Endothelial cell of umbilical vein (primary cell): ENCODE data around the gene ARHGEF33. TPM values are rescaled to one million over a fixed set of nuclear protein-coding genes. Genes with fewer than 3 reads are reported as not detected.

ENCODE experiments used
- BruUV-seq: library from RNA; stranded (reverse); fragments of 400-500 nt; replicated peaks from 2 replicates; lab custom pipeline; 2021; lab: Mats Ljungman, UMichigan
- CTCF ChIA-PET: fragments of 300-600, 350-600 bp; sonication (Branson Sonifier 250); formaldehyde crosslinking; loops from one replicate; lab custom pipeline; 2021; ENCODE audit warnings: antibody characterized with exemption, inconsistent platforms; lab: Charles Lee
- POLR2A ChIA-PET: fragments of 300-600, 350-600 bp; sonication (Branson Sonifier 250); formaldehyde crosslinking; loops from one replicate; lab custom pipeline; 2021; ENCODE audit warnings: antibody characterized with exemption, inconsistent platforms; lab: Charles Lee
- DNase-seq: peaks from one replicate; pipeline ENCODE4 v3.0.0-alpha.2; 2011; ENCODE audit warnings: low read depth, low spot score
- FAIRE-seq: peaks from 2 replicates; lab custom pipeline; 2011; peaks lifted over from hg19 to GRCh38; lab: Jason Lieb, UNC
- H2AFZ ChIP-seq: 2 replicates; pipeline ENCODE4 v1.6.0; 2012; ENCODE audit warnings: low read depth, low read length, control low read depth, inconsistent platforms
- H3K27ac ChIP-seq: 2 replicates; pipeline ENCODE4 v1.5.1; 2011; ENCODE audit warnings: low read depth, mild to moderate bottlenecking, control low read depth, low read length, moderate library complexity; ENCODE audit not compliant: insufficient read depth
- H3K27me3 ChIP-seq, 2 experiments: 2 replicates each; pipeline versions ENCODE4 v1.6.0 to v1.6.1; 2011; ENCODE audit warnings: low read length in 2 of 2, mixed read lengths in 1 of 2; ENCODE audit not compliant: control insufficient read depth in 2 of 2, insufficient read depth in 2 of 2
- H3K36me3 ChIP-seq, 2 experiments: 2 replicates in 1 of 2; 3 replicates in 1 of 2; pipeline ENCODE4 v1.5.1; 2011; ENCODE audit warnings: low read length in 2 of 2, mild to moderate bottlenecking in 1 of 2, moderate library complexity in 1 of 2; ENCODE audit not compliant: control insufficient read depth in 2 of 2, insufficient read depth in 2 of 2; ENCODE audit errors: extremely low read depth in 1 of 2
- H3K4me1 ChIP-seq: 3 replicates; pipeline ENCODE4 v1.5.1; 2011; ENCODE audit warnings: mild to moderate bottlenecking, low read length; ENCODE audit not compliant: control insufficient read depth, insufficient read depth; ENCODE audit errors: extremely low read depth
- H3K4me2 ChIP-seq: 2 replicates; pipeline ENCODE4 v1.6.1; 2011; ENCODE audit warnings: low read length, control low read depth, mixed read lengths; ENCODE audit not compliant: insufficient read depth
- H3K4me3 ChIP-seq, 3 experiments: fragments of 200-600 bp in 1 of 3; sonication (generic), shearing (Covaris generic) in 1 of 3; replicated peaks in 1 of 3; 2 replicates each; pipeline ENCODE4 v1.5.1; 2011 to 2016; ENCODE audit warnings: control low read depth in 3 of 3, low read length in 3 of 3, mild to moderate bottlenecking in 2 of 3, inconsistent platforms in 1 of 3, low read depth in 1 of 3, moderate library complexity in 1 of 3; ENCODE audit not compliant: insufficient read depth in 1 of 3
- H3K79me2 ChIP-seq: 2 replicates; pipeline ENCODE4 v1.6.0; 2012; ENCODE audit warnings: low read length, inconsistent platforms; ENCODE audit not compliant: control insufficient read depth, insufficient read depth
- H3K9ac ChIP-seq: replicated peaks from 2 replicates; pipeline ENCODE3; 2011; ENCODE audit warnings: low read length, control low read depth; ENCODE audit not compliant: insufficient read depth; ENCODE audit errors: extremely low read depth
- H3K9me1 ChIP-seq: replicated peaks from 3 replicates; pipeline ENCODE4 v1.6.0; 2011; ENCODE audit warnings: mild to moderate bottlenecking, low read length; ENCODE audit not compliant: control insufficient read depth, insufficient read depth; ENCODE audit errors: extremely low read depth
- H3K9me3 ChIP-seq: replicated peaks from 2 replicates; pipeline ENCODE4 v1.5.1; 2012; ENCODE audit warnings: low read length, inconsistent platforms; ENCODE audit not compliant: control insufficient read depth, insufficient read depth
- H4K20me1 ChIP-seq: replicated peaks from 2 replicates; pipeline ENCODE3; 2011; ENCODE audit warnings: mild to moderate bottlenecking, low read length; ENCODE audit not compliant: control insufficient read depth, insufficient read depth; ENCODE audit errors: extremely low read depth
- EZH2 ChIP-seq: IDR thresholded peaks from 2 replicates; pipeline ENCODE4 v1.6.1; 2012; ENCODE audit warnings: borderline replicate concordance, low read depth, mild to moderate bottlenecking, moderate library complexity, low read length, inconsistent platforms; ENCODE audit not compliant: severe bottlenecking
- FOS ChIP-seq: IDR thresholded peaks from 2 replicates; pipeline ENCODE4 v1.6.1; 2011; ENCODE audit warnings: mild to moderate bottlenecking, low read length, moderate library complexity, borderline replicate concordance; ENCODE audit not compliant: insufficient read depth
- GATA2 ChIP-seq: IDR thresholded peaks from 2 replicates; pipeline ENCODE4 v1.7.0; 2011; ENCODE audit warnings: low read depth, mild to moderate bottlenecking, moderate library complexity, mixed read lengths, low read length; ENCODE audit not compliant: insufficient read length, insufficient read depth
- JUN ChIP-seq: IDR thresholded peaks from 2 replicates; pipeline ENCODE4 v1.6.1; 2011; ENCODE audit warnings: borderline replicate concordance, low read depth; ENCODE audit not compliant: insufficient read length, insufficient read depth
- MYC ChIP-seq: IDR thresholded peaks from one replicate; pipeline ENCODE4 v1.6.1; 2011; ENCODE audit warnings: mild to moderate bottlenecking, low read depth, low read length
- POLR2A ChIP-seq: IDR thresholded peaks from 2 replicates; pipeline ENCODE4 v1.6.1; 2012; ENCODE audit warnings: low read depth, mild to moderate bottlenecking, control low read depth, low read length
- POLR2AphosphoS5 ChIP-seq: IDR thresholded peaks from 2 replicates; pipeline ENCODE4 v1.6.1; 2012; ENCODE audit warnings: low read depth, mild to moderate bottlenecking, control low read depth, low read length, moderate library complexity; ENCODE audit not compliant: insufficient read depth
- dilution Hi-C: fragments of 300-500 bp; cut with MboI; formaldehyde crosslinking; loops from one replicate; pipeline ENCODE4 v1.15.0; 2019; ENCODE audit warnings: low sequenced_read_pairs; ENCODE audit not compliant: extremely low pct_ligation_motif_present
- intact Hi-C: fragments of 100-400 bp; cut with micrococcal nuclease; formaldehyde crosslinking; loops from one replicate; pipeline ENCODE4 v1.10.0; 2022
- polyA plus RNA-seq, 4 experiments: library from polyadenylated mRNA; depleted of rRNA in 3 of 4; stranded (reverse) in 3 of 4; unstranded in 1 of 4; fragments of >200 nt; gene quantifications; 2 replicates each; pipeline versions ENCODE4 v1.2.1 to v1.2.3, GENCODE V29; 2011 to 2012; ENCODE audit warnings: missing spikeins in 1 of 4
- total RNA-seq: library from RNA; stranded (reverse); gene quantifications from 2 replicates; pipeline ENCODE4 v1.2.3, GENCODE V29; 2021
- TF ChIP-seq, protein P1 (sequence below): IDR thresholded peaks from 2 replicates; pipeline ENCODE4 v1.6.1; 2011; ENCODE audit not compliant: insufficient read depth, insufficient read length
- TF ChIP-seq, protein P2 (sequence below), 2 donors: IDR thresholded peaks; 1 replicate in 1 of 2; 2 replicates in 1 of 2; pipeline ENCODE4 v1.5.1; 2011; ENCODE audit warnings: low read length in 2 of 2, mild to moderate bottlenecking in 2 of 2, moderate library complexity in 2 of 2, control low read depth in 1 of 2, inconsistent platforms in 1 of 2, low read depth in 1 of 2; ENCODE audit not compliant: insufficient read depth in 1 of 2; ENCODE audit errors: extremely low read depth in 1 of 2

Gene ARHGEF33
- total and polyA plus RNA-seq, 2 donors (not counting 3 experiments of a cell fraction or from before 2014, with no cell fraction given): 0.15 to 0.18 TPM

DNA sequence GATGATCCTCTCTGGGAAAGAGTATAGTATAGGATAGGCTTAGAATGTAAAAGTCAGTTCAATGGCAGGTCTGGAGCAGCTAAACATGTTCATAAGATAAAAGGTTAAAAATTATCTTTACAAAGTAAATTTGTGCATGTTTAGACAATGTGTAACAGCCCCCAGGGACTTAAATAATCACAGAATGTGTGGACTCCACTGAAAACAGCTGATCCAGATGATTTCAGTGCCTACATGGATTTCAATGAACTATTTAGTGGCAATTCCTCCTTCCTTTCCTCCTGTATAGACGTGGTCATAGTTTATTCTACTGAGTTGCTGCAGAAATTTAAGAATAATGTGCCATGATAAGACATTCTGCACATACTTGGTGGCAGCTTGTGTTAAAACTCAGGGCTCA is 42.9 kb downstream of the ARHGEF33 start:
- H3K27me3 ChIP-seq: peaks cover 0 to 2% of the 10 kb centered on the region in 2 experiments
- H3K27ac ChIP-seq: no peak overlapping the region
- FAIRE-seq (no peak), DNase-seq (no peak)
- no TSS peak for BruUV-seq
- H3K36me3 ChIP-seq: no peaks in the 10 kb centered on the region
- H3K79me2 ChIP-seq: no peaks in the 10 kb centered on the region
- dilution Hi-C loops: no loop called here
- H4K20me1 ChIP-seq: no peaks in the 10 kb centered on the region
- TF ChIP-seq JUN (no peak), POLR2AphosphoS5 (no peak), FOS (no peak), POLR2A (no peak), MYC (no peak), GATA2 (no peak), EZH2 (no peak)
- TF ChIP-seq, protein P1, sequence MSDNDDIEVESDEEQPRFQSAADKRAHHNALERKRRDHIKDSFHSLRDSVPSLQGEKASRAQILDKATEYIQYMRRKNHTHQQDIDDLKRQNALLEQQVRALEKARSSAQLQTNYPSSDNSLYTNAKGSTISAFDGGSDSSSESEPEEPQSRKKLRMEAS: no peak
- TF ChIP-seq, protein P2, sequence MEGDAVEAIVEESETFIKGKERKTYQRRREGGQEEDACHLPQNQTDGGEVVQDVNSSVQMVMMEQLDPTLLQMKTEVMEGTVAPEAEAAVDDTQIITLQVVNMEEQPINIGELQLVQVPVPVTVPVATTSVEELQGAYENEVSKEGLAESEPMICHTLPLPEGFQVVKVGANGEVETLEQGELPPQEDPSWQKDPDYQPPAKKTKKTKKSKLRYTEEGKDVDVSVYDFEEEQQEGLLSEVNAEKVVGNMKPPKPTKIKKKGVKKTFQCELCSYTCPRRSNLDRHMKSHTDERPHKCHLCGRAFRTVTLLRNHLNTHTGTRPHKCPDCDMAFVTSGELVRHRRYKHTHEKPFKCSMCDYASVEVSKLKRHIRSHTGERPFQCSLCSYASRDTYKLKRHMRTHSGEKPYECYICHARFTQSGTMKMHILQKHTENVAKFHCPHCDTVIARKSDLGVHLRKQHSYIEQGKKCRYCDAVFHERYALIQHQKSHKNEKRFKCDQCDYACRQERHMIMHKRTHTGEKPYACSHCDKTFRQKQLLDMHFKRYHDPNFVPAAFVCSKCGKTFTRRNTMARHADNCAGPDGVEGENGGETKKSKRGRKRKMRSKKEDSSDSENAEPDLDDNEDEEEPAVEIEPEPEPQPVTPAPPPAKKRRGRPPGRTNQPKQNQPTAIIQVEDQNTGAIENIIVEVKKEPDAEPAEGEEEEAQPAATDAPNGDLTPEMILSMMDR (IDR thresholded peaks at IDR 0.05; ENCODE audit: extremely low read depth in 1 of 2, insufficient read depth in 1 of 2, low read depth in 1 of 2, low read length in 2 of 2): no peak
- no peaks in the 10 kb centered on the region for H3K9me3 ChIP-seq
- H3K9ac ChIP-seq: no peak overlapping the region
- CTCF ChIA-PET: interaction anchor here (1.1 kb wide), 1 partner anchor 15 kb away, joined by 5 read pairs; no protein-coding TSS in a partner anchor
- intact Hi-C loops: no loop called here
- H2AFZ ChIP-seq: no peak overlapping the region
- no peaks in the 10 kb centered on the region for H3K4me1 ChIP-seq
- no peak overlapping the region for H3K4me2 ChIP-seq
- no peak overlapping the region for H3K4me3 ChIP-seq
- no peaks in the 10 kb centered on the region for H3K9me1 ChIP-seq
- POLR2A ChIA-PET: no interaction called here
